Pancreas (tissue), 10 donors: ENCODE results near the gene NTSR1. TPM values are rescaled to one million over a fixed set of nuclear protein-coding genes. Genes with fewer than 3 reads are reported as not detected.
A peak's percentile ranks its signal among the peaks of the same experiment; 100 is the strongest.

Experiments used
- ATAC-seq, 4 donors: fragments of 200-7000 bp; cut with Tn5 transposase; one replicate each; pipeline versions ENCODE4 v1.8.0 to v1.9.1; 2020; ENCODE audit warnings: mild to moderate bottlenecking in 4 of 4, moderate library complexity in 4 of 4
- DNase-seq, 6 donors: peaks; one replicate each; pipeline ENCODE4 v3.0.0-alpha.2; 2020
- FAIRE-seq: peaks from 2 replicates; lab custom pipeline; 2012; peaks lifted over from hg19 to GRCh38; lab: Jason Lieb, UNC
- H3K27ac ChIP-seq, 4 donors: fragments of 200-600 bp; sonication (generic); 1 replicate in 3 of 4; 2 replicates in 1 of 4; pipeline versions ENCODE4 v1.5.0 to v1.8.0; 2020
- H3K27me3 ChIP-seq, 4 donors: fragments of 200-600 bp; one replicate each; pipeline ENCODE4 v1.8.0; 2021
- H3K36me3 ChIP-seq, 3 donors: fragments of 200-600 bp; sonication (generic) in 1 of 3; one replicate each; pipeline versions ENCODE4 v1.5.0 to v1.8.0; 2020 to 2021
- H3K4me1 ChIP-seq, 3 donors: fragments of 200-600 bp; one replicate each; pipeline ENCODE4 v1.8.0; 2021
- H3K4me3 ChIP-seq, 4 donors: fragments of 200-600 bp; sonication (generic) in 2 of 4; one replicate each; pipeline versions ENCODE4 v1.5.0 to v1.8.0; 2020 to 2021
- H3K9me3 ChIP-seq, 4 donors: fragments of 200-600 bp; one replicate each; pipeline ENCODE4 v1.8.0; 2021
- CTCF ChIP-seq, 4 donors: fragments of 200-600 bp; sonication (generic) in 3 of 4; IDR thresholded peaks; one replicate each; pipeline versions ENCODE4 v1.5.0 to v1.8.0; 2021; ENCODE audit warnings: antibody characterized with exemption in 4 of 4
- WGBS, 2 donors: extraction: QIAGEN DNeasy Blood & Tissue Kit; methylation state at CpG; one replicate each; pipeline ENCODE4 v1.1.7; 2013; 5-methylcytosine and 5-hydroxymethylcytosine counted together
- intact Hi-C, 3 donors: fragments of 100-400 bp; cut with DNase I; formaldehyde crosslinking; loops; one replicate each; pipeline versions ENCODE4 v1.11.1 to v1.14.2; 2022
- polyA plus RNA-seq, 2 donors: library from polyadenylated mRNA; stranded (reverse); fragments of 200-250 nt; gene quantifications; one replicate each; pipeline ENCODE4 v1.2.3, GENCODE V29; 2013
- total RNA-seq, 6 donors: library from RNA; stranded (reverse); fragmentation: NEBNext Ultra II Directional in 4 of 6; extraction: Animal tissue kit (Norgen Biotek cat#: 25700) in 4 of 6; gene quantifications; one replicate each; pipeline versions ENCODE4 v1.2.1 to v1.2.4, GENCODE V29; 2021 to 2023
- donor health status: healthy with polysubstance abuse.
- donor health status: DM: no; HTN: no; CAD: no; lungs with moderate emphysema.
- donor health status: DM: no; HTN: no; CAD: no.
- donor health status: control.
- donor health status: control.
- donor health status: Bipolar disorder and iron deficiency.
- donor health status: DM: yes; HTN: yes; CAD: no.
- donor health status: DM: no; HTN: no; CAD: no.
- donor health status: DM: no; HTN: no; CAD: no.
- donor health status: DM: yes; HTN: yes; CAD: no.

Gene NTSR1
- total and polyA plus RNA-seq, 8 donors = 0.02 to 0.15 (median 0.09) TPM; not detected in 2

- Histone ChIP-seq H3K27ac (no peak overlapping the region), H3K4me1 (no peaks in the 10 kb centered on the region), H3K4me3 (no peak overlapping the region), H3K27me3 (no peaks in the 10 kb centered on the region), H3K36me3 (no peaks in the 10 kb centered on the region), H3K9me3 (no peaks in the 10 kb centered on the region)
- DNase-seq (no peak), FAIRE-seq (no peak), ATAC-seq (no peak)
- 65 to 72% methylated on average over 27 of the region's 27 CpGs for WGBS, 2 donors
- intact Hi-C loops = no loop called here
- TF ChIP-seq CTCF (IDR thresholded peaks at IDR 0.05) = no peak
These were observed 41.3 kb downstream of the NTSR1 start for GRCh38 chr20:62749851-62750445.

- Histone ChIP-seq H3K9me3 (no peaks in the 10 kb centered on the region), H3K36me3 (no peaks in the 10 kb centered on the region), H3K4me3 (no peak overlapping the region), H3K4me1 (no peaks in the 10 kb centered on the region), H3K27ac (no peak overlapping the region), H3K27me3 (no peaks in the 10 kb centered on the region)
- TF ChIP-seq CTCF (IDR thresholded peaks at IDR 0.05) = no peak
- ATAC-seq = no peak
- FAIRE-seq = no peak
- DNase-seq = peak in 2 of 6 donors; percentile 31 to 38
- WGBS, 2 donors = 55 to 59% methylated on average over 14 of the region's 14 CpGs
- intact Hi-C loops = no loop called here
These were observed 43.0 kb downstream of the NTSR1 start for GRCh38 chr20:62751551-62752150.

GRCh38 chr20:62752181-62752670, 43.6 kb downstream of the NTSR1 start:
- H3K4me1 ChIP-seq = no peaks in the 10 kb centered on the region
- FAIRE-seq = no peak
- TF ChIP-seq CTCF (IDR thresholded peaks at IDR 0.05) = no peak
- peak in 2 of 4 donors; percentile 15 to 17 for ATAC-seq
- DNase-seq = peak in 2 of 6 donors; percentile 9 to 39
- intact Hi-C loops = no loop called here
- WGBS, 2 donors = 26 to 32% methylated on average over 21 to 22 of the region's 22 CpGs
- H3K27ac ChIP-seq = no peak overlapping the region
- H3K4me3 ChIP-seq = no peak overlapping the region
- H3K9me3 ChIP-seq = no peaks in the 10 kb centered on the region
- H3K27me3 ChIP-seq = no peaks in the 10 kb centered on the region
- no peaks in the 10 kb centered on the region for H3K36me3 ChIP-seq

DNA sequence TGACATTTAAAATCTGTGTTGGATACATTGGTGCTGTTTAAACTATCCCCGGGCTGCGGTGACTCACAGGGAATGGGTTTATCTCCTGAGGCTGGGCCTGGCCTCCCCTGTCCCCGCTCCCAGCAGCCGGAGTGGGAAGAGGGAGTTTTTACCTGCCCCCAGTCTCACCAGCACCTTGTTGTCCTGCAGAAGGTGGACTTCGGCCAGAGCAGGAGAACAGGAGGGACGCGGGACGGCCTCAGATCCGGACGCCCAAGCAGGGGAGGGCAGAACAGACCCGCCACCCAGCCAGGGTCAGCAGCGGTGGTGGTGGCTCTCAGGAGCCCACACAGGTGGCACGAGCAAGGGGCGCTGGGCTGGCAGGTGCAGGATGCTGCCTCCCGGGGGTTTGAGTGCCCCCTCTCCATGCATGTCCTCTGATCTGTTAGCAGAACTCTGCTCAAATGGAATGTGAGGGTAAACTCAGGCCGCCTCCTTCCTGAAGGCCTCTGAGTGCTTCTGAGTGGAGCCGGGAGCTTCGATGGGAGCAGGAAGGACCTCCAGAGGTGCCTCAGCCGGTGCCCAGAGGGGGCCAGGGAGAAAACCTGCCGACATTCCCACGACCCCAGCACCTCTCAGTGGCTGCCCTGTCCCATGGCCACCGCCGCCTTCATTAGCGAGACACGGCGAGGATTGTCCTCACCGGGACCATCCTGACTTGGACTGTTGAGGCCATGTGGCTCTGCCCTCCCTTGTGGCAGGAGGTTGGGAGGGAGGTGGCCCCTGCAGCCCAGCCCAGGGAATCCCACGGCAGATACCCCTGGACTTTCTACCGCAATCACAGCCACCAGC, 44.2 kb downstream of the NTSR1 start:
- Histone ChIP-seq H3K27ac (no peak overlapping the region), H3K27me3 (no peaks in the 10 kb centered on the region), H3K4me1 (no peaks in the 10 kb centered on the region), H3K9me3 (no peaks in the 10 kb centered on the region), H3K4me3 (no peak overlapping the region), H3K36me3 (no peaks in the 10 kb centered on the region)
- peak in 2 of 6 donors; percentile 17 to 56 for DNase-seq
- no peak for TF ChIP-seq CTCF (IDR thresholded peaks at IDR 0.05)
- WGBS, 2 donors = 41 to 42% methylated on average over 28 to 29 of the region's 29 CpGs
- ATAC-seq = peak in 2 of 4 donors; percentile 39 to 54
- intact Hi-C loops = no loop called here
- FAIRE-seq = no peak
